Measurements from ENCODE around the gene BPI.
"Not testable (repeated sequence)": the region's sequence is repeated elsewhere in the genome, so short reads cannot be mapped to it uniquely, and the experiment has no call there.

Gene BPI

GRCh38 chr20:38278131-38278530 is 25.8 kb upstream of the BPI start:
- DNase-seq (ENCODE audit: low read depth) = no peak

GRCh38 chr20:38278763-38279162 is 25.2 kb upstream of the BPI start:
- no peak for DNase-seq (ENCODE audit: low read depth)

GRCh38 chr20:38281176-38281915 is 22.6 kb upstream of the BPI start:
- not testable (repeated sequence) for DNase-seq (ENCODE audit: low read depth)

GRCh38 chr20:38283236-38283635 is 20.7 kb upstream of the BPI start:
- no peak for DNase-seq (ENCODE audit: low read depth)

- DNase-seq (ENCODE audit: low read depth) = not testable (repeated sequence)
These were observed 19.8 kb upstream of the BPI start for GRCh38 chr20:38284066-38284650.

GRCh38 chr20:38284893-38285444 is 19.0 kb upstream of the BPI start:
- no peak for DNase-seq (ENCODE audit: low read depth)

- DNase-seq (ENCODE audit: low read depth) = no peak
These were observed 17.1 kb upstream of the BPI start for GRCh38 chr20:38286586-38287531.

GRCh38 chr20:38290829-38291814 is 12.8 kb upstream of the BPI start:
- no peak for DNase-seq (ENCODE audit: low read depth)

GRCh38 chr20:38291966-38292365 is 12.0 kb upstream of the BPI start:
- no peak for DNase-seq (ENCODE audit: low read depth)

- no peak for DNase-seq (ENCODE audit: low read depth)
These were observed 10.4 kb upstream of the BPI start for GRCh38 chr20:38293491-38294065.

GRCh38 chr20:38294076-38294591 is 9.8 kb upstream of the BPI start:
- no peak for DNase-seq (ENCODE audit: low read depth)

- no peak for DNase-seq (ENCODE audit: low read depth)
These were observed 8.1 kb upstream of the BPI start for GRCh38 chr20:38295811-38296210.

- DNase-seq (ENCODE audit: low read depth) = no peak
These were observed 7.5 kb upstream of the BPI start for GRCh38 chr20:38296433-38296832.

- DNase-seq (ENCODE audit: low read depth) = no peak
These were observed 5.9 kb upstream of the BPI start for GRCh38 chr20:38297916-38298674.

GRCh38 chr20:38298768-38299288 is 5.1 kb upstream of the BPI start:
- DNase-seq (ENCODE audit: low read depth) = no peak

- DNase-seq (ENCODE audit: low read depth) = no peak
These were observed 4.0 kb upstream of the BPI start for GRCh38 chr20:38299963-38300362.

GRCh38 chr20:38300438-38300837 is 3.5 kb upstream of the BPI start:
- no peak for DNase-seq (ENCODE audit: low read depth)

- no peak for DNase-seq (ENCODE audit: low read depth)
These were observed 2.6 kb upstream of the BPI start for GRCh38 chr20:38301309-38301708.

- no peak for DNase-seq (ENCODE audit: low read depth)
These were observed 1.2 kb upstream of the BPI start for GRCh38 chr20:38302786-38303185.
